ENCODE results near the gene MAP4K1.

MAP4K1 gene

GRCh38 chr19:38549942-38550341, 67.8 kb downstream of the MAP4K1 start:
- in situ Hi-C loops (cut with MboI; ENCODE audit: low sequenced_read_pairs): no loop called here

GRCh38 chr19:38549061-38549460, 68.7 kb downstream of the MAP4K1 start:
- in situ Hi-C loops (cut with MboI; ENCODE audit: low sequenced_read_pairs): no loop called here

GRCh38 chr19:38547421-38547820, 70.3 kb downstream of the MAP4K1 start:
- in situ Hi-C loops (cut with MboI; ENCODE audit: low sequenced_read_pairs): no loop called here

GRCh38 chr19:38545596-38545995, 72.2 kb downstream of the MAP4K1 start:
- in situ Hi-C loops (cut with MboI; ENCODE audit: low sequenced_read_pairs): no loop called here

- in situ Hi-C loops (cut with MboI; ENCODE audit: low sequenced_read_pairs): no loop called here
Observed at GRCh38 chr19:38544569-38545315, 73.0 kb downstream of the MAP4K1 start.

- in situ Hi-C loops (cut with MboI; ENCODE audit: low sequenced_read_pairs): no loop called here
Observed at GRCh38 chr19:38543807-38544568, 73.8 kb downstream of the MAP4K1 start.

- in situ Hi-C loops (cut with MboI; ENCODE audit: low sequenced_read_pairs): no loop called here
Observed at GRCh38 chr19:38543286-38543806, 74.4 kb downstream of the MAP4K1 start.

- in situ Hi-C loops (cut with MboI; ENCODE audit: low sequenced_read_pairs): no loop called here
Observed at GRCh38 chr19:38542040-38542439, 75.7 kb downstream of the MAP4K1 start.

GRCh38 chr19:38539751-38540150, 78.0 kb downstream of the MAP4K1 start:
- in situ Hi-C loops (cut with MboI; ENCODE audit: low sequenced_read_pairs): no loop called here

GRCh38 chr19:38538793-38539528, 78.8 kb downstream of the MAP4K1 start:
- in situ Hi-C loops (cut with MboI; ENCODE audit: low sequenced_read_pairs): no loop called here

- in situ Hi-C loops (cut with MboI; ENCODE audit: low sequenced_read_pairs): no loop called here
Observed at GRCh38 chr19:38538386-38538785, 79.4 kb downstream of the MAP4K1 start.
